Parathyroid adenoma (tissue), 2 donors: Measurements from ENCODE around the gene ZNF532.
A peak's percentile ranks its signal among the peaks of the same experiment; 100 is the strongest.

Experiments used
- H2AFZ ChIP-seq: fragments of 300-600 bp; sonication (generic); one replicate; pipeline ENCODE4 v1.7.0; 2017; ENCODE audit warnings: antibody characterized with exemption, mild to moderate bottlenecking
- H3K27ac ChIP-seq: fragments of 300-600 bp; sonication (generic); one replicate; pipeline ENCODE4 v1.7.0; 2017
- H3K27me3 ChIP-seq: fragments of 300-600 bp; sonication (generic); one replicate; pipeline ENCODE4 v1.7.0; 2017; ENCODE audit warnings: low read length; ENCODE audit not compliant: control insufficient read depth, insufficient read depth
- H3K36me3 ChIP-seq: fragments of 300-600 bp; sonication (generic); one replicate; pipeline ENCODE4 v1.7.0; 2017; ENCODE audit warnings: low read length; ENCODE audit not compliant: control insufficient read depth, insufficient read depth
- H3K4me1 ChIP-seq: fragments of 300-600 bp; sonication (generic); one replicate; pipeline ENCODE4 v1.7.0; 2017; ENCODE audit warnings: control low read depth
- H3K4me2 ChIP-seq: fragments of 300-600 bp; sonication (generic); one replicate; pipeline ENCODE4 v1.7.0; 2017; ENCODE audit warnings: low read length
- H3K4me3 ChIP-seq: fragments of 300-600 bp; sonication (generic); one replicate; pipeline ENCODE4 v1.7.0; 2017; ENCODE audit warnings: low read depth, low read length
- H3K79me2 ChIP-seq: fragments of 300-600 bp; sonication (generic); one replicate; pipeline ENCODE4 v1.7.0; 2017; ENCODE audit warnings: control low read depth
- H3K9ac ChIP-seq: fragments of 300-600 bp; sonication (generic); one replicate; pipeline ENCODE4 v1.7.0; 2017; ENCODE audit warnings: mild to moderate bottlenecking
- H3K9me3 ChIP-seq: fragments of 300-600 bp; sonication (generic); one replicate; pipeline ENCODE4 v1.7.0; 2017; ENCODE audit warnings: low read length; ENCODE audit not compliant: control insufficient read depth
- CTCF ChIP-seq: fragments of 300-600 bp; sonication (generic); IDR thresholded peaks from one replicate; pipeline ENCODE4 v1.7.0; 2017; ENCODE audit warnings: antibody characterized with exemption, mild to moderate bottlenecking
- donor health status: primary hyperparathyroidism.

ZNF532 gene

GRCh38 chr18:58856881-58857280, 7.8 kb upstream of the ZNF532 start:
- no peaks in the 10 kb centered on the region for H3K79me2 ChIP-seq
- no peak overlapping the region for H2AFZ ChIP-seq
- no peaks in the 10 kb centered on the region for H3K9me3 ChIP-seq
- no peak overlapping the region for H3K9ac ChIP-seq
- H3K27ac ChIP-seq, result no peak overlapping the region
- no peak overlapping the region for H3K4me3 ChIP-seq
- H3K4me2 ChIP-seq, result no peak overlapping the region
- H3K4me1 ChIP-seq, result no peaks in the 10 kb centered on the region
- H3K27me3 ChIP-seq, result no peaks in the 10 kb centered on the region
- H3K36me3 ChIP-seq, result no peaks in the 10 kb centered on the region
- no peak for TF ChIP-seq CTCF

- Histone ChIP-seq H3K4me3 (no peak overlapping the region), H2AFZ (no peak overlapping the region), H3K9ac (no peak overlapping the region), H3K36me3 (no peaks in the 10 kb centered on the region), H3K79me2 (peaks cover 8% of the 10 kb centered on the region), H3K27ac (no peak overlapping the region), H3K4me1 (peaks cover 5% of the 10 kb centered on the region), H3K27me3 (no peaks in the 10 kb centered on the region), H3K4me2 (no peak overlapping the region), H3K9me3 (no peaks in the 10 kb centered on the region)
- no peak for TF ChIP-seq CTCF
Measured at GRCh38 chr18:58858591-58859468, 5.8 kb upstream of the ZNF532 start.

- Histone ChIP-seq H3K4me2 (no peak overlapping the region), H3K27ac (no peak overlapping the region), H3K9me3 (no peaks in the 10 kb centered on the region), H3K27me3 (no peaks in the 10 kb centered on the region), H3K4me3 (no peak overlapping the region), H3K36me3 (no peaks in the 10 kb centered on the region), H3K4me1 (peaks cover 8% of the 10 kb centered on the region), H3K79me2 (peaks cover 8% of the 10 kb centered on the region), H2AFZ (peak overlapping the region; percentile 44), H3K9ac (no peak overlapping the region)
- TF ChIP-seq CTCF, result no peak
Measured at GRCh38 chr18:58859907-58860306, 4.8 kb upstream of the ZNF532 start.

DNA sequence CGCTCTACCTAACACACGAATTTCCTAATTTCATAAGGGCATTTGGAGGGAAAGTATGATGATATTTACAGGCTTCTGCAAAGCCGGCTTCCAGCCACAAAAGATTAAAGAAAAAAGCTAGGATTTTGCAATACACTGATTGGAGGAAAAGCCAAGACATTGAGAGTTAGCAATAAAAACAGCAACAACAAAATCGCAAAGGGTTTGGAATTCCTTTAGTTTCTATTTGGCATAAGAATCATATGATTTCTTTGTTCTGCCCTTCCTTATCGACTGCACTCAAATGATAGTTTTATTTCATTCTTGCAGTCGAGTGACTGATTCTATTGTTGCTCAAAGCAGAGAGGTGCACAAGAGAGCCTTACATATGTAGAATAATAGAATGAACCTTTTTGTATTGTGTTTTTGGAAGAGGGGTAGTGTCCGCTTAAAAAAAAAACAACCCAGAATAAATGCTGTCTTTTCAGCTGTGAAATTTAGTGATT, 3.9 kb upstream of the ZNF532 start:
- Histone ChIP-seq H3K4me1 (peaks cover 9% of the 10 kb centered on the region), H3K9ac (no peak overlapping the region), H3K4me3 (no peak overlapping the region)

More for the DNA sequence above, 3.9 kb upstream of the ZNF532 start:
- Histone ChIP-seq H3K4me2 (no peak overlapping the region), H3K79me2 (peaks cover 8% of the 10 kb centered on the region), H2AFZ (peak overlapping the region; percentile 5), H3K36me3 (no peaks in the 10 kb centered on the region), H3K27me3 (no peaks in the 10 kb centered on the region), H3K9me3 (no peaks in the 10 kb centered on the region), H3K27ac (no peak overlapping the region)
- no peak for TF ChIP-seq CTCF
